CD4-positive, alpha-beta memory T cell (primary cell): Measurements from ENCODE around the gene ATP5PO. TPM values are rescaled to one million over a fixed set of nuclear protein-coding genes. Genes with fewer than 3 reads are reported as not detected.

Experiments used
- CTCF ChIA-PET: fragments of 350-600 bp; sonication (Branson Sonifier 250); formaldehyde crosslinking; loops from one replicate; lab custom pipeline; 2021; ENCODE audit warnings: inconsistent platforms; ENCODE audit not compliant: partially characterized antibody; lab: Charles Lee
- POLR2A ChIA-PET: fragments of 350-600 bp; sonication (Branson Sonifier 250); formaldehyde crosslinking; loops from one replicate; lab custom pipeline; 2021; ENCODE audit not compliant: partially characterized antibody; lab: Charles Lee
- DNase-seq, 5 donors: peaks; one replicate each; pipeline versions ENCODE4 v3.0.0 to v3.0.0-alpha.2; 2020 to 2022; ENCODE audit warnings: mixed read lengths in 1 of 5
- H3K27ac ChIP-seq: one replicate; pipeline ENCODE4 v1.7.0; 2013; ENCODE audit warnings: low read depth, low read length
- H3K27me3 ChIP-seq: 2 replicates; pipeline ENCODE4 v1.7.0; 2013; ENCODE audit warnings: mild to moderate bottlenecking, low read length, moderate library complexity; ENCODE audit not compliant: insufficient read depth
- H3K36me3 ChIP-seq: 2 replicates; pipeline ENCODE4 v1.7.0; 2013; ENCODE audit warnings: mild to moderate bottlenecking, low read length, moderate library complexity; ENCODE audit not compliant: insufficient read depth
- H3K4me1 ChIP-seq: 2 replicates; pipeline ENCODE4 v1.7.0; 2013; ENCODE audit warnings: mild to moderate bottlenecking, low read length, moderate library complexity; ENCODE audit not compliant: insufficient read depth
- H3K4me3 ChIP-seq, 2 donors: one replicate each; pipeline ENCODE4 v1.7.0; 2013; ENCODE audit warnings: low read length in 2 of 2, mild to moderate bottlenecking in 1 of 2
- H3K9me3 ChIP-seq, 2 donors: one replicate each; pipeline ENCODE4 v1.7.0; 2013; ENCODE audit warnings: low read length in 2 of 2, control low read depth in 1 of 2; ENCODE audit not compliant: control insufficient read depth in 1 of 2
- H3K27ac Mint-ChIP-seq, 7 donors: one replicate each; pipeline ENCODE4 v1.8.0; 2020 to 2021; ENCODE audit warnings: mixed read lengths in 7 of 7, mild to moderate bottlenecking in 6 of 7, inconsistent platforms in 3 of 7, moderate library complexity in 3 of 7
- H3K27me3 Mint-ChIP-seq, 2 donors: one replicate each; pipeline ENCODE4 v1.8.0; 2020 to 2021; ENCODE audit warnings: mixed read lengths in 2 of 2
- H3K36me3 Mint-ChIP-seq, 2 donors: one replicate each; pipeline ENCODE4 v1.8.0; 2020 to 2021; ENCODE audit warnings: mixed read lengths in 2 of 2, inconsistent platforms in 1 of 2, mild to moderate bottlenecking in 1 of 2
- H3K4me1 Mint-ChIP-seq, 4 donors: one replicate each; pipeline ENCODE4 v1.8.0; 2020 to 2021; ENCODE audit warnings: mixed read lengths in 4 of 4, mild to moderate bottlenecking in 1 of 4
- H3K4me3 Mint-ChIP-seq, 8 donors: one replicate each; pipeline ENCODE4 v1.8.0; 2020 to 2021; ENCODE audit warnings: mixed read lengths in 8 of 8, mild to moderate bottlenecking in 7 of 8, moderate library complexity in 6 of 8, inconsistent platforms in 3 of 8
- H3K9me3 Mint-ChIP-seq, 8 donors: one replicate each; pipeline ENCODE4 v1.8.0; 2020 to 2021; ENCODE audit warnings: mixed read lengths in 8 of 8, mild to moderate bottlenecking in 5 of 8, inconsistent platforms in 3 of 8, moderate library complexity in 1 of 8
- intact Hi-C: fragments of 100-400 bp; cut with micrococcal nuclease; formaldehyde crosslinking; loops from one replicate; pipeline ENCODE4 v1.15.1; 2023
- polyA plus RNA-seq, 2 donors: library from polyadenylated mRNA; unstranded; fragments of 300-500 nt; fragmentation: Illumina TruSeq; gene quantifications; one replicate each; pipeline ENCODE4 v1.2.3, GENCODE V29; 2021
- total RNA-seq, 2 experiments: library from RNA; stranded (reverse); gene quantifications; one replicate each; pipeline ENCODE4 v1.2.3, GENCODE V29; 2021

Gene ATP5PO
- total and polyA plus RNA-seq, 4 experiments from 2014 or later, result 126 to 472 (median 231) TPM

DNA sequence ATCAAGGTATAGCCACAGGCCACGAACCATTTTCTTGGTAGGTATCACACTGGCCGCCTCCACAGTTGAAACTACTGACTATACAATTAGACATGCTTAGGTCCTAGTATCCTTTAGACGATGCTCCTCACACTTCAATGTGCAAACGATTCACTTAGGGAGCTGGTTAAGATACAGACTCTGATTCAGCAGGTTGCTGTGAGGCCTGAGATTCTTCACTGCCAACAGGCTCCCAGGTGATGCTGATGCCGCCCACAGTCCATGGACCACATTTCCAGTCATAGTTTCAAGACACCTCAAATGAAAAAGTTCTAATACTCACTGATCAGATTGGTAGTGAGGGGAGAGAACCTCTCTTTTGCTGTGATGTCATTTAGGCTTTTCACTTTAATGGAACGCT is 6.8 kb downstream of the ATP5PO start:
- intact Hi-C loops, result no loop called here
- no peaks in the 10 kb centered on the region for H3K27me3 ChIP-seq
- ChIA-PET CTCF (no interaction called here), POLR2A (no interaction called here)
- no peak for DNase-seq
- Mint-ChIP-seq H3K27ac (no peak overlapping the region), H3K36me3 (peaks cover 49 to 76% of the 10 kb centered on the region in 2 donors), H3K27me3 (no peaks in the 10 kb centered on the region), H3K4me3 (no peak overlapping the region), H3K9me3 (no peaks in the 10 kb centered on the region), H3K4me1 (peaks cover 4 to 13% (median 6%) of the 10 kb centered on the region in 4 donors)
- H3K4me3 ChIP-seq, result no peak overlapping the region
- peaks cover 14% of the 10 kb centered on the region for H3K4me1 ChIP-seq
- H3K27ac ChIP-seq, result no peak overlapping the region
- peaks cover 73% of the 10 kb centered on the region for H3K36me3 ChIP-seq
- H3K9me3 ChIP-seq, result no peaks in the 10 kb centered on the region

- H3K4me3 ChIP-seq, result no peak overlapping the region
- POLR2A ChIA-PET, result no interaction called here
- CTCF ChIA-PET, result interaction anchor here (3.1 kb wide), 1 partner anchor 20 kb away, joined by 15 read pairs; no protein-coding TSS in a partner anchor
Measured at GRCh38 chr21:33904041-33904440, 11.6 kb downstream of the ATP5PO start.

DNA sequence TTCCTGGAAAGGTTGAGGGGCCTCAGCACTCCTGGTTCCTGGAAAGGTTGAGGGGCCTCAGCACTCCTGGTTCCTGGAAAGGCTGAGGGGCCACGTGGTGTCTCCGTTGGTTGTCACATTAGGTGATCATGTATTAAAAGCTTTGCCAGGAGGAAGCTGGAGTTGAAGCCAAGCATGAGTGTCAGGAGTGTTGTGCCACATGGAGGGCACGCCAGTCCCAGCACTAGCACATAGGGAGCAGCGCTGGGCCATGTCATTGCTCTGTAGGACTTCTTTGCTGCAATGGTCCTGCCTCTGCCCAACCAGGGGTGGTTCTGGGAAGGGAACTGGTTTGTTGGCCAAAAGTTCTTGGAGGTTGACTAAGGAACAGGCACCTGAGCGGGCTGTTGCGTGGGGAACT is 13.3 kb downstream of the ATP5PO start:
- POLR2A ChIA-PET, result interaction anchor here (1.0 to 1.3 kb wide), 2 partner anchors 9 to 445 kb away, joined by 3 read pairs; no protein-coding TSS in a partner anchor
- CTCF ChIA-PET, result interaction anchor here (3.1 kb wide), 1 partner anchor 21 kb away, joined by 15 read pairs; no protein-coding TSS in a partner anchor
- Mint-ChIP-seq H3K27me3 (no peaks in the 10 kb centered on the region), H3K27ac (peak overlapping the region in 1 of 7 donors; percentile 79), H3K36me3 (peaks cover 52 to 57% of the 10 kb centered on the region in 2 donors), H3K9me3 (no peaks in the 10 kb centered on the region), H3K4me3 (no peak overlapping the region), H3K4me1 (peaks cover 0 to 1% (median under 1%) of the 10 kb centered on the region in 4 donors)
- DNase-seq, result no peak
- Histone ChIP-seq H3K4me1 (no peaks in the 10 kb centered on the region), H3K27me3 (no peaks in the 10 kb centered on the region), H3K36me3 (peaks cover 52% of the 10 kb centered on the region), H3K27ac (no peak overlapping the region), H3K9me3 (no peaks in the 10 kb centered on the region), H3K4me3 (no peak overlapping the region)
- intact Hi-C loops, result no loop called here

More at GRCh38 chr21:33904041-33904440, 11.6 kb downstream of the ATP5PO start:
- H3K36me3 Mint-ChIP-seq, result peaks cover 55 to 72% of the 10 kb centered on the region in 2 donors
- no peaks in the 10 kb centered on the region for H3K9me3 Mint-ChIP-seq
- no peaks in the 10 kb centered on the region for H3K4me1 ChIP-seq
- DNase-seq, result no peak
- intact Hi-C loops, result no loop called here
- no peaks in the 10 kb centered on the region for H3K9me3 ChIP-seq
- H3K36me3 ChIP-seq, result peaks cover 68% of the 10 kb centered on the region
- H3K4me3 Mint-ChIP-seq, result no peak overlapping the region
- H3K27me3 ChIP-seq, result no peaks in the 10 kb centered on the region
- no peak overlapping the region for H3K27ac Mint-ChIP-seq
- no peak overlapping the region for H3K27ac ChIP-seq
- H3K27me3 Mint-ChIP-seq, result no peaks in the 10 kb centered on the region
- H3K4me1 Mint-ChIP-seq, result peaks cover 0 to 1% (median under 1%) of the 10 kb centered on the region in 4 donors

DNA sequence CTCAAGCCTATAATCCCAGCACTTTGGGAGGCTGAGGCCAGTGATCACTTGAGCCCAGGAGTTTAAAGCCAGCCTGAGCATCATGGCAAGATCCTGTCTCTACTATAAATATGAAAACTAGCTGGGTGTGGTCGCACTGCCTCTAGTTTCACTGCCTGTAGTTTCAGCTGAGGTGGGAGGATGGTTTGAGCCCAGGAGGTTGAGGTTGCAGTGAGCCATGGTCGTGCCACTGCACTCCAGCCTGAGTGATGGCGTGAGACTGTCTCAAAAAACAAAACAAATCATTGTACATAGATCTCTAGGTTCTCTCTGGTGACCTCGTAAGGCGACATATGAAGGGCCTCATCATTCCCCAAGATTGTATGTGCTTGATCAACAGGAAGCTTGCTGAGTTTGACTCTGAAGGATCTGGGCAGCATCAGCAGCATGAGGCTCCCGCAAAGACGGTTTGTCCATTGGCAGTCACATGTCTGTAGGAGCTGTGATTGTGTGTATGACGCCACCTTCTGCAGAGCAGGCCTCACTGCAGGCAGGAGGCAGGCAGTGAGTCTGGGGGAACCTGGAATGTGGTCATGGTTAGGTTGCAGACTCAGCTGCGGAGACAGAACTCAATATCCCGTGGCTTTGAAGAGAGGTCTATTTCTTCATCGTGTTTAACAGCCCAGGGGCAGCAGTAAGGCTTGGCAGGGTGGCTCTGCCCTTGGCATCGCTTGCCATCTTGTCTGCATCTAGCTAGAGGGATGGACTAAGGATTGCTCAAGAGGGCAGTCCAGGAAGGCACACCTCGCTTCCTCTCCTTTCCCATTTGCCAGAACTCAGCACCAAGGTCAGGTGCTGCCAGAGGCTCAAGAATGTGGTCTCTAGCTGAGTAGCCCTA is 14.0 kb downstream of the ATP5PO start:
- no peak for DNase-seq
- H3K36me3 Mint-ChIP-seq, result peaks cover 45 to 50% of the 10 kb centered on the region in 2 donors
- ChIA-PET POLR2A (interaction anchor here (1.0 to 1.3 kb wide), 2 partner anchors 8 to 446 kb away, joined by 3 read pairs; no protein-coding TSS in a partner anchor), CTCF (interaction anchor here (3.1 kb wide), 1 partner anchor 22 kb away, joined by 15 read pairs; no protein-coding TSS in a partner anchor)
- peaks cover 0 to 1% of the 10 kb centered on the region in 2 donors for H3K27me3 Mint-ChIP-seq
- H3K4me3 ChIP-seq, result no peak overlapping the region
- no peaks in the 10 kb centered on the region for H3K9me3 ChIP-seq
- H3K4me1 Mint-ChIP-seq, result peaks cover 0 to 1% (median under 1%) of the 10 kb centered on the region in 4 donors
- no peaks in the 10 kb centered on the region for H3K27me3 ChIP-seq
- H3K4me1 ChIP-seq, result no peaks in the 10 kb centered on the region
- H3K27ac Mint-ChIP-seq, result peak overlapping the region in 2 of 7 donors; percentile 2 to 17
- intact Hi-C loops, result no loop called here
- H3K4me3 Mint-ChIP-seq, result no peak overlapping the region
- no peaks in the 10 kb centered on the region for H3K9me3 Mint-ChIP-seq
- no peak overlapping the region for H3K27ac ChIP-seq
- H3K36me3 ChIP-seq, result peaks cover 45% of the 10 kb centered on the region

GRCh38 chr21:33899199-33899598 is 16.4 kb downstream of the ATP5PO start:
- Histone ChIP-seq H3K36me3 (peaks cover 23% of the 10 kb centered on the region), H3K27ac (no peak overlapping the region), H3K9me3 (no peaks in the 10 kb centered on the region), H3K4me3 (no peak overlapping the region), H3K27me3 (no peaks in the 10 kb centered on the region), H3K4me1 (peaks cover 8% of the 10 kb centered on the region)
- Mint-ChIP-seq H3K4me3 (no peak overlapping the region), H3K36me3 (peaks cover 28 to 31% of the 10 kb centered on the region in 2 donors), H3K9me3 (no peaks in the 10 kb centered on the region), H3K27ac (no peak overlapping the region), H3K4me1 (peaks cover 8 to 12% (median 11%) of the 10 kb centered on the region in 4 donors), H3K27me3 (peaks cover 3 to 7% of the 10 kb centered on the region in 2 donors)
- ChIA-PET POLR2A (interaction anchor here (0.7 kb wide), 1 partner anchor 55 kb away, joined by 3 read pairs; no protein-coding TSS in a partner anchor), CTCF (interaction anchor here (0.7 to 1.6 kb wide), 3 partner anchors 24 to 449 kb away, joined by 3 read pairs; no protein-coding TSS in a partner anchor)
- DNase-seq, result no peak
- intact Hi-C loops, result no loop called here

DNA sequence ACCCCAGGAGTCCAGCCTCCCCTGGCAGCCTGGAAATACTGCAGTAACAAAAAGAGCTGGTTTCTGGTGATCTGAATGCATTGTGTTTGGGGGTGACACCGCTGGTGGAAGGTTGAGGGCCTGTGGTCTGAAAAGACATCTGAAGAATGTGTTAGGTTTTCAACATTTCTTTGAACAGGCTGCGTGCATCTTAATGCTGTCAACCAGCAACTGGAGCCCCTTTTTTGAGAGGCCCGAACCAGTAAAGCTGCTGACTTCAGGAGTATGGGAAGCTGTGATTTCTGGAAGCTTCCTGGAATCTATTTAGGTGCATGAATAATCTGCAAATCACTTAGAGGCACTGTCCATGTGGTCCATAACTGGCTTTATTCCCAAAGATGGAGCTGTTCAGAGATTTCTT is 17.0 kb downstream of the ATP5PO start:
- ChIA-PET POLR2A (interaction anchor here (0.7 kb wide), 1 partner anchor 55 kb away, joined by 3 read pairs; no protein-coding TSS in a partner anchor), CTCF (interaction anchor here (0.7 to 1.6 kb wide), 2 partner anchors 25 to 449 kb away, joined by 3 read pairs; no protein-coding TSS in a partner anchor)
- peaks cover 26 to 27% of the 10 kb centered on the region in 2 donors for H3K36me3 Mint-ChIP-seq

GRCh38 chr21:33897739-33898138 is 17.9 kb downstream of the ATP5PO start:
- no peak overlapping the region for H3K27ac ChIP-seq
- H3K9me3 ChIP-seq, result no peaks in the 10 kb centered on the region
- peaks cover 8% of the 10 kb centered on the region for H3K4me1 ChIP-seq
- peaks cover 3 to 7% of the 10 kb centered on the region in 2 donors for H3K27me3 Mint-ChIP-seq
- H3K36me3 ChIP-seq, result peaks cover 11% of the 10 kb centered on the region
- peaks cover 8 to 12% (median 11%) of the 10 kb centered on the region in 4 donors for H3K4me1 Mint-ChIP-seq
- intact Hi-C loops, result no loop called here
- POLR2A ChIA-PET, result no interaction called here
- no peak overlapping the region for H3K4me3 Mint-ChIP-seq
- no peak overlapping the region for H3K4me3 ChIP-seq
- DNase-seq, result no peak
- H3K27me3 ChIP-seq, result no peaks in the 10 kb centered on the region
- H3K9me3 Mint-ChIP-seq, result no peaks in the 10 kb centered on the region
- H3K27ac Mint-ChIP-seq, result no peak overlapping the region
- H3K36me3 Mint-ChIP-seq, result peaks cover 18 to 19% of the 10 kb centered on the region in 2 donors
- CTCF ChIA-PET, result no interaction called here

More for the DNA sequence above, 17.0 kb downstream of the ATP5PO start:
- Mint-ChIP-seq H3K27ac (no peak overlapping the region), H3K4me1 (peaks cover 8 to 12% (median 11%) of the 10 kb centered on the region in 4 donors), H3K4me3 (no peak overlapping the region), H3K9me3 (no peaks in the 10 kb centered on the region), H3K27me3 (peaks cover 3 to 7% of the 10 kb centered on the region in 2 donors)
- intact Hi-C loops, result no loop called here
- Histone ChIP-seq H3K27ac (no peak overlapping the region), H3K9me3 (no peaks in the 10 kb centered on the region), H3K27me3 (no peaks in the 10 kb centered on the region), H3K36me3 (peaks cover 19% of the 10 kb centered on the region), H3K4me1 (peaks cover 8% of the 10 kb centered on the region), H3K4me3 (no peak overlapping the region)
- no peak for DNase-seq
